Neural progenitor cell (in vitro differentiated cells): ENCODE results near the gene DDAH1.

Experiments used
- CTCF ChIP-seq: fragments of 200-600 bp; sonication (generic); IDR thresholded peaks from 2 replicates; pipeline ENCODE4 v1.5.1; 2017; ENCODE audit warnings: antibody characterized with exemption, mild to moderate bottlenecking
- EZH2 ChIP-seq: fragments of 200-600 bp; sonication (generic); IDR thresholded peaks from 2 replicates; pipeline ENCODE4 v1.6.1; 2017; ENCODE audit warnings: antibody characterized with exemption, mild to moderate bottlenecking, moderate library complexity

DNA sequence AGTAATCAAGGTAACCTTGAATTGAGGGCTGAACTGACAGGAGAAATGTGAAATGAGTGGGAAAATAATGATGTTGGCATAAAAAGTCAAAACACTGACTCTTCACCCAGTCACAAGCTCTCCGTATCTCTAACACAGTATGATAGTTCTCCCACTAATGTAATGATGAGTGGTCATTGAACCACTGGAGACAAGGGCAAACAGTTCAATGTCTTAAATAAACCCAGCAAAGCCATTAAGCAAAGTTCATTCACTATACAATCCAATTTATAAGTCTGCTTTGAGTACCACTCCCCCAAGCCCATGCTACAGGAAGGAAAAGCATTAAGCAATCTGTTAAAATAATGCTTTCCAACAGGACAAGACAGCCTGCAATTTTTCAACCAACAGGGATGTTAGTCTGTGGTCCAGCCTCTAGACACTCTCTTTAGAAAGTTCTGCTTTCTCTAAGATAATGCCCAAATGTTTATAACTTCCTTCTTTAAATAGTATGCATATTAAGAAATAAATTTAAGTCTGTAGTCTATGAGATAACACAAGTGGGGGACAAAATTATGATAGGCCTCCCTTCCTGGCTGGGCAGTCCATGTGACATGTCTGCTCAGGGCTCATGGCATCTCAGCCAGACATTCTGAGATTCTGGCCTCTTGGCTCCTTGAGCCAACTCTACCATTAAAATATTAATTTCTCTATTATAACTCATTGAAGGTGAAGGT is 25.5 kb upstream of the DDAH1 start:
- TF ChIP-seq CTCF (no peak), EZH2 (no peak)
